Measurements from ENCODE around the gene FKBP4.

FKBP4 gene

GRCh38 chr12:2794736-2795289, at the start of gene FKBP4:
Gene FKBP4 (plus strand): TSS chr12:2794970. CDS start chr12:2795140, 170 bp downstream.
- Histone ChIP-seq H3K27ac (ENCODE audit: low read depth, low read length) (no peak within 1 kb of the TSS), H3K9me3 (ENCODE audit: insufficient read depth, low read length) (no peaks in the 10 kb centered on the region), H3K4me2 (ENCODE audit: low read depth, low read length, poor library complexity, severe bottlenecking) (peak within 1 kb of the TSS; percentile 87), H3K27me3 (ENCODE audit: low read length) (no peaks in the 10 kb centered on the region), H3K9ac (ENCODE audit: low read length) (peak within 1 kb of the TSS; percentile 79), H2AFZ (ENCODE audit: low read depth, low read length, severe bottlenecking) (peak within 1 kb of the TSS; percentile 53), H3K4me3 (ENCODE audit: insufficient read depth, low read length, poor library complexity, severe bottlenecking) (peak within 1 kb of the TSS; percentile 66), H4K20me1 (ENCODE audit: low read depth, low read length) (no peaks in the 10 kb centered on the region; the same call in 1 of the 2 replicates), H3K79me2 (ENCODE audit: insufficient read depth, low read length) (peaks cover 24% of the 10 kb centered on the region), H3K9me2 (replicated peaks; ENCODE audit: insufficient read depth, low read length) (no peaks in the 10 kb centered on the region), H3F3A (ENCODE audit: insufficient read depth) (0 out of 2 replicates have a peak, but pooled peaks cover 4% of the 10 kb centered on the region), H3K36me3 (ENCODE audit: low read length) (peaks cover 6% of the 10 kb centered on the region)
- TF ChIP-seq CTCF (IDR thresholded peaks at IDR 0.05; ENCODE audit: insufficient read depth, low read length, poor library complexity, severe bottlenecking) (no peak), EZH2phosphoT487 (conservative IDR thresholded peaks at IDR 0.05; ENCODE audit: low read length) (no peak)

GRCh38 chr12:2745655-2746054, 49.1 kb upstream of the FKBP4 start:
- no peaks in the 10 kb centered on the region for H3K9me2 ChIP-seq (replicated peaks; ENCODE audit: insufficient read depth, low read length)
- H3K4me3 ChIP-seq (ENCODE audit: insufficient read depth, low read length, poor library complexity, severe bottlenecking), result no peak overlapping the region
- H3K27ac ChIP-seq (ENCODE audit: low read depth, low read length), result no peak overlapping the region

GRCh38 chr12:2749580-2749979, 45.2 kb upstream of the FKBP4 start:
- Histone ChIP-seq H3K4me2 (ENCODE audit: low read depth, low read length, poor library complexity, severe bottlenecking) (no peak overlapping the region), H3F3A (ENCODE audit: insufficient read depth) (no peaks in the 10 kb centered on the region), H2AFZ (ENCODE audit: low read depth, low read length, severe bottlenecking) (no peak overlapping the region), H3K9me2 (replicated peaks; ENCODE audit: insufficient read depth, low read length) (no peaks in the 10 kb centered on the region), H3K27me3 (ENCODE audit: low read length) (no peaks in the 10 kb centered on the region), H3K9me3 (ENCODE audit: insufficient read depth, low read length) (no peaks in the 10 kb centered on the region), H3K9ac (ENCODE audit: low read length) (no peak overlapping the region), H3K27ac (ENCODE audit: low read depth, low read length) (no peak overlapping the region), H4K20me1 (ENCODE audit: low read depth, low read length) (no peaks in the 10 kb centered on the region), H3K36me3 (ENCODE audit: low read length) (no peaks in the 10 kb centered on the region), H3K4me3 (ENCODE audit: insufficient read depth, low read length, poor library complexity, severe bottlenecking) (no peak overlapping the region), H3K79me2 (ENCODE audit: insufficient read depth, low read length) (no peaks in the 10 kb centered on the region)
- TF ChIP-seq EZH2phosphoT487 (conservative IDR thresholded peaks at IDR 0.05; ENCODE audit: low read length) (no peak), CTCF (IDR thresholded peaks at IDR 0.05; ENCODE audit: insufficient read depth, low read length, poor library complexity, severe bottlenecking) (no peak)

More at GRCh38 chr12:2745655-2746054, 49.1 kb upstream of the FKBP4 start:
- TF ChIP-seq CTCF (IDR thresholded peaks at IDR 0.05; ENCODE audit: insufficient read depth, low read length, poor library complexity, severe bottlenecking) (no peak), EZH2phosphoT487 (conservative IDR thresholded peaks at IDR 0.05; ENCODE audit: low read length) (no peak)
- Histone ChIP-seq H3K4me2 (ENCODE audit: low read depth, low read length, poor library complexity, severe bottlenecking) (no peak overlapping the region), H3K9me3 (ENCODE audit: insufficient read depth, low read length) (no peaks in the 10 kb centered on the region), H3K9ac (ENCODE audit: low read length) (no peak overlapping the region), H3K79me2 (ENCODE audit: insufficient read depth, low read length) (no peaks in the 10 kb centered on the region), H4K20me1 (ENCODE audit: low read depth, low read length) (no peaks in the 10 kb centered on the region), H2AFZ (ENCODE audit: low read depth, low read length, severe bottlenecking) (no peak overlapping the region), H3K36me3 (ENCODE audit: low read length) (no peaks in the 10 kb centered on the region), H3K27me3 (ENCODE audit: low read length) (no peaks in the 10 kb centered on the region), H3F3A (ENCODE audit: insufficient read depth) (no peaks in the 10 kb centered on the region)
